HG02571 (cell line): ENCODE results near the gene FAM240A.
"Not testable (repeated sequence)": the region's sequence is repeated elsewhere in the genome, so short reads cannot be mapped to it uniquely, and the experiment has no call there.

Source experiments
- ATAC-seq: cut with Tn5 transposase; IDR thresholded peaks from one replicate; pipeline ENCODE4 v1.9.1; 2021; ENCODE audit warnings: mild to moderate bottlenecking, moderate library complexity; ENCODE audit not compliant: unreplicated experiment

Gene FAM240A

DNA sequence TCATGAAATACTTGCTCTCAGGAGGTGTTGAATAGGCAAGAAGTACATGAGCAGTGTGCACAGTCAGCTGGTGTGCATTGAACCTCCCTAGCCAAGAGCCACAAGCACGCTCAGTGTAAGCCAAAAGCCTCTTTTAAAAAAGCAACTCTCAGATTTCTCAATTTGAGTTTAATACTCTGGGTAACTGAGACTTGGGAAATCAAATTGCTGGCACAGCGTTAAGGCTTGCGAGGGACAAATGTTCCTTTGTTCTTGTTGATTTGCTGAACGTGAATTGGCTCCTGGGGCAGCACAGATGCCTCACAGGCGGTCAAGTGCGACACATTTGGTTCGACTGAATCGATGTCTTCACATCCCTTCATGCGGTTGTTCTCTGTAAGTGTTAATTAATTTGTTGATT, at the start of gene FAM240A:
TSS of gene FAM240A (plus strand) at position 202 of the 400 bp plus-strand sequence. CDS start at position 361, 159 bp downstream.
- ATAC-seq, result no peak

DNA sequence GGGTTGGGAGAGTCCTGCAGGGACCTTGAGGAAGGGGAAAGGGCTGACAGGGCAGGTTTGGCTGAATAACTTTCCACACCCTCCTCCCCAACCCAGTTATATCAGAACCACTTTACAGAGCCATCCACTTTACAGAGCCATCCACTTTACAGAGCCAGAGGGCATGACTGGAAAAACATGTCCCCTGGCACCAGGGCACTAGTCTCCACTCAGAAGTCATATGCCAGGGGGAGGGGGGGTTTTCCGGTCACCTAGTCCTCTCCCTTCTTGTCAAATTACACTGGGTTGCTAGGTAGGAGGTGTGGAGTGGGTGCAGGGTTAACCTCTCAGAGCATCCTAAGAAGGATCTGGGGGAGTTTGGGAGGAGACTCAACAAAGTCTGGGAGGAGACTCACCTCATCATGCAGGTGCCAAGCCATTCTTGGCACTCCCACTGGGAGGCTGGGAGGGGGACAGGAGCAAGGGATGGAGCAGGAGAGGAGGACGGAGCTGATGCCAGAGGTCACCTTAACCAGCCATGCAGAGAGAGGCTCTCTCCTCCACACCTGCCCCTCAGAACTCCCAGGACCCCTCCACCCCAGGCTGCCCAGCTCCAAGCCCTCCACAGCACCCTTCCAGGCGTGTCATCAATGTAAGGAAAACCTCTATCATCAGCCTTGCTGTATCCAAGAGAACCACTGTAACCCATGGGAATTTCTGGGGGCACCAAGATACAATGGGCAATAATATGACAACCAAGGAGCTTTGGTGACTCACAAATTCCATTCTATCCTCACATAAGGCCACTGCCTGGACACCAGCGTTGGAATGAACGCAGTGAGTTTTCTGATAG, 47.9 kb upstream of the FAM240A start:
- no peak for ATAC-seq

DNA sequence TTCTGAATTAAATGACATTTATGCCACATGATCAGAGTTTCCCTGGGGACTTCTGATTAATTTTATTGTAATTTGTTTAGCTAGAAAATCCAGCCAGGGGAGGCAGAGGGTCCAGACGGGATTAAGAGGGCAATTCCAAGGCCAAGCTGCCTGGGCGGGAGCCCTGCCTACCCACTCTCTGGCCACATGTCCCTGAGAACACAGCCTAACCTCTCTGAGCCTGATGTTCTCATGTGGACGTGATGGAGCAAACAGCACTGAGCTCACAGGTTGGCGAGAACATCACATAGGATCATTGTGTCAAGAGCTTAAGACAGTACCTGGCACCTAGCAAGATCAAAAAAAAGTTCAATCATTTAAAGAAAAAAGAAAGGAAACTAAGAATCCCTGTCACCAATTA, 47.2 kb upstream of the FAM240A start:
- no peak for ATAC-seq

GRCh38 chr3:46565607-46566039, 46.7 kb upstream of the FAM240A start:
- no peak for ATAC-seq

DNA sequence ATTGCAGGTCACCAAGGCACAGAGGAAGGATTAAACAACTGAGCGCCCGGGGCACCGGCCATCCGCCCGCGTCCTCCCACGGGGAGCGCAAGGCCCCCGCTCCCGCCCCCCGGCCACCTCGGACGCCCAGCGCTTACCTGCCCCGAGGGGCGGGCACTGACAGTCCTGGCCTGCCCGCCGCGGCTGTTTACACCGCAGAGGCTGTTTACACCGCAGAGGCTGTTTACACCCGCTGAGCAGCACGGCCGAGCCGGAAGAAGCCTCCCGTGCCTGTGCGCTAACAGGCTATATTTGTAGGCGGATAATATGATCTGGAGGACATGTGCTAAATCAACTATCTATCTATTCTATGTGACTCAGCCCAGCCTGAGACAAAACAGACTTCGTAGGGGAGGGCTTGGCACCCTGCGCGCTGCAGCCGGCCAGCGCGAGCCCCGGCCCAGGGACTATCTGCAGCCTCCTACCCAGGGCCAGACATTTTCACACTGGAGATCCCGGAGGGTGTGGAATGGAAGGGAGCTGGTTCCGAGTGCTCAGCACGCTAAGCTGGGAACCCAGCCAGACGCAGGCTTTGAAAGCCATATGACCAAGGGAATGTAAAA, 46.2 kb upstream of the FAM240A start, which contains the start of gene LRRC2:
TSS of gene LRRC2 (minus strand) at position 263 of the 602 bp plus-strand sequence. CDS start 14,711 bp downstream, outside the sequence.
- no peak for ATAC-seq

- ATAC-seq, result no peak
Measured at GRCh38 chr3:46571684-46572083, 40.6 kb upstream of the FAM240A start.

GRCh38 chr3:46573701-46574100, 38.6 kb upstream of the FAM240A start:
- no peak for ATAC-seq

GRCh38 chr3:46574243-46574646, 38.1 kb upstream of the FAM240A start:
- ATAC-seq, result no peak

DNA sequence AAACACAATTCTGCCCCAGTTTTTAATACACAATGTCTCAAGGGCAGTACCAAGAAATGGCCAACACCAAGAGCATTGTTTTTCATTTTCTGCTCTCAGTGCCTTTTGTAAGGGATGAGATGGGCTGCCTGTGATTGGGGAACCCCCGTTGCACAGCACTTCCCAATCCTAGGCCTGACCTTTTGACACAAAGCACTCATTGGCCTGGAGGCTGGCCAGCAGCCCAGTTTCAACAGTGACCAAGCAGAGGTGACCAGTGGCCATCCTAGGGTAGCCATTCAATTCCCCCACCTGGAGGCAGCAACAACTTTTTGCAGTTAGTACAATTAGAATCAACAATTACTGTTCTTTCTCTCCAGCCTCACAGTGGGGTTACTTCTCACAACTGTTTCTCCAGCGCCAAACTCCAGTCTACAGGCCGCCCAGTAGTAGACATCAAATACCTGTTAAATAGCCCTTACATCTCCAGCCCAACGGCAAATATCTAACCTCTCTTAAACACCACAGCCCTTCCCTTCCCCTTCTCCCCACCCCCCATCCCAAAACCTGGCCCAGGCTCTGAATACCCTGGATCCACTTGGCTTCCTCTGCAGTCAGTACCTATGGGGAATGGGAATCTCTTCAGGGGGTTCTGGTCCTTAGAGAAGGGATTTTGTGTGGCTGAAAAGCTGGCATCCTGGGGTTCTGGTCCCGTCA, 37.3 kb upstream of the FAM240A start:
- no peak for ATAC-seq

DNA sequence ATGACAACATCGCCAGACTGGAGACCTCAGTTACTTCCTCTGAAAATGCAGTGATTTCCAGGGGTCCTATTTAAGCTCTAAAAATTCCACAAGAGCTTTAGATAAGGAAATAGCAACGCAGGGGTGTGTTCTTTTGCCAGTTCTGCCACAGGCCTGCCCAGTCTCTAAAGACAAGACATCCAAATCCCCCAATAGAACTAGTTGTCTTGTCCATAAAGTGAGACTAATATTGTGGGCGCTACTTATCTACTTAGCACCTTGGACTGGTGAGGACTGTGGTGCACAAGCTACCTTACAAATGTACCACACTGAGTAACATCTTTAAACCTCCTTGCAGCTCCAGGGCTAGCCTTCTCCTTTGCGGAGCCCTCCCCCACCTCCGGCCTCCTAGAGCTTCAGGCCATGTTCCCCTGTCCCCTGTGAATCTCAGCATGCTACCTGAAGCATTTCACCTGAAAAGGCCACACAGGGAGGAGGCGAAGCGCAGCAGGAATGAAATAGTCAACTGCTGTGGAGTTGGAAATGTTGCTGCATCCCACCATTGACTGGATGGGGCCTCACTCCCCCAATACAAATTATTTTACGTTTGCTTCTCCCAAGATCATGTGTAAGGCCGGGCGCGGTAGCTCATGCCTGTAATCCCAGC, 36.6 kb upstream of the FAM240A start:
- ATAC-seq, result no peak

- no peak for ATAC-seq
Measured at GRCh38 chr3:46576386-46576785, 35.9 kb upstream of the FAM240A start.

GRCh38 chr3:46576879-46577278, 35.4 kb upstream of the FAM240A start:
- ATAC-seq, result no peak

GRCh38 chr3:46577580-46578249, 34.6 kb upstream of the FAM240A start:
- not testable (repeated sequence) for ATAC-seq

DNA sequence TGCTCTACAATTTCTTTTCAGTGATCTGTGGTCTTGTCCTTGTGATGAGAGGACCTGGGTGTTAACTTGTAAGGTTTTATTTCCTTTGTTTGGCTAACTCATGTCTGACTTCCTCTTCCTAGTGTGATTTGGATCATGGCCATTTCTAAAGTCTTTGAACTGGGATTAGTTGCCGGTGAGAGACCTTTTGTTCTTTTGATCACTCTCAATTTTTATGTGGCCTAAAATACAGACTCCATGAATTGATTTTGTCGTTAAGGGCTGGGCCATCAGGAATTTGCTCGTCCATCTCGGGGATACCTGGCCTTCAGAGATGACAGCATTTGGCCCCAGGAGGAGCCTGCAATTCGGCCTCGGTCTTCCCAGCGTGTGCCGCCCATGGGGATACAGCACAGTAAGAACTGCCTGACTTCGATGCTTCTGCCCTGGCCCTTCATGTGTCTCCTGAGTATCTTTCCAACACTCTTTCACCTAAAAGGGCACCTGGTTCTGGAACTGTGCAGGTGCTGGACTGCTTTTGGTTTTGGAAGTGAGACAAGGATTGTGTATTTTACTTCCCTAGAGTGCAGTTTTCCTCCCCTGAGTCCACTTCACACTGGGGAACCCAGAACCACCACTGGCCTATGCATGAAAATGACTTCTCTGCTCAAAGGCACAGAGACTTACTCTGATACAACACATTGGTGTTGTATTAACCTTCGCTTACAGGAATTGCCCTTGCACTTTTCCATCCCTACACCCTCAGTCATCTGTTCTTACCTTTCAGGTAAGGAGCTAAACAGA, 33.2 kb upstream of the FAM240A start:
- no peak for ATAC-seq

GRCh38 chr3:46579756-46580286, 32.5 kb upstream of the FAM240A start:
- ATAC-seq, result no peak

DNA sequence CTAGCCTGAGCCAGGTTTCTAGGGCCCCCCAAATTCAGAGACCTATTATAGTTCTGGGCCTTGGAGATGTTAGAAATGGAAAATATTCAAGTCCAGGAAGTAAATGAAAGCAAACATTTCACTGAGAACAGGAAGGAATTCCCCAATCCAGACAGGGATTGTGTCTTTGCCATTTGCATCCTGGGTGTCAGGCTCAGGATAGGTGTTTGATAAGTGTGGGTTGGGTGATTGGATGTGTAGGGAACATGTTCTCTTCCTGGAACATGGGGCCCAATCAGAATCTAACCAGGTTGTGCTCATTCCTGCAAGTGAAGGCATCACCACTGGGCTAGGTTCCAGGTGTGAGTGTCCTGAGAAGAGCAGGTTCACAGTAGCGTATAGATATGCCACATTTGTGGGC, 31.6 kb upstream of the FAM240A start:
- no peak for ATAC-seq

GRCh38 chr3:46584598-46585467, 27.5 kb upstream of the FAM240A start:
- ATAC-seq, result no peak
